Type B pancreatic cell (in vitro differentiated cells): ENCODE measurements around the gene LTBP1. TPM values are rescaled to one million over a fixed set of nuclear protein-coding genes. Genes with fewer than 3 reads are reported as not detected.
A peak's percentile ranks its signal among the peaks of the same experiment; 100 is the strongest.

Experiments used
- DNase-seq: peaks from one replicate; pipeline ENCODE4 v3.0.0; 2021; ENCODE audit warnings: mixed read lengths; ENCODE audit not compliant: unreplicated experiment; ENCODE audit errors: extremely low spot score
- H3K27ac Mint-ChIP-seq: 2 replicates; pipeline ENCODE4 v1.8.0; 2021; ENCODE audit warnings: mild to moderate bottlenecking, mixed read lengths
- H3K27me3 Mint-ChIP-seq: 2 replicates; pipeline ENCODE4 v1.8.0; 2021; ENCODE audit warnings: mixed read lengths
- H3K36me3 Mint-ChIP-seq: 2 replicates; pipeline ENCODE4 v1.8.0; 2021; ENCODE audit warnings: mixed read lengths
- H3K4me1 Mint-ChIP-seq: one replicate; pipeline ENCODE4 v1.8.0; 2021; ENCODE audit warnings: mixed read lengths; ENCODE audit not compliant: unreplicated experiment
- H3K4me3 Mint-ChIP-seq: 2 replicates; pipeline ENCODE4 v1.8.0; 2021; ENCODE audit warnings: mild to moderate bottlenecking, mixed read lengths
- H3K9me3 Mint-ChIP-seq: 2 replicates; pipeline ENCODE4 v1.8.0; 2021; ENCODE audit warnings: mixed read lengths
- CTCF ChIP-seq: fragments of 200-600 bp; sonication (generic); conservative IDR thresholded peaks from 2 replicates; pipeline ENCODE4 v1.5.0; 2021; ENCODE audit warnings: antibody characterized with exemption, mild to moderate bottlenecking
- total RNA-seq: library from RNA; stranded (reverse); gene quantifications from 2 replicates; pipeline ENCODE4 v1.2.1, GENCODE V29; 2021; ENCODE audit warnings: low replicate concordance

Gene LTBP1
- total RNA-seq, 1 donor from 2014 or later, result 53.3 TPM

- Mint-ChIP-seq H3K9me3 (no peaks in the 10 kb centered on the region), H3K4me3 (no peak overlapping the region), H3K27ac (no peak overlapping the region), H3K36me3 (no peaks in the 10 kb centered on the region), H3K4me1 (peaks cover 12% of the 10 kb centered on the region), H3K27me3 (no peaks in the 10 kb centered on the region)
- TF ChIP-seq CTCF, result no peak
- DNase-seq, result no peak
These were observed 430.3 kb downstream of the LTBP1 start for GRCh38 chr2:33377048-33377447.

DNA sequence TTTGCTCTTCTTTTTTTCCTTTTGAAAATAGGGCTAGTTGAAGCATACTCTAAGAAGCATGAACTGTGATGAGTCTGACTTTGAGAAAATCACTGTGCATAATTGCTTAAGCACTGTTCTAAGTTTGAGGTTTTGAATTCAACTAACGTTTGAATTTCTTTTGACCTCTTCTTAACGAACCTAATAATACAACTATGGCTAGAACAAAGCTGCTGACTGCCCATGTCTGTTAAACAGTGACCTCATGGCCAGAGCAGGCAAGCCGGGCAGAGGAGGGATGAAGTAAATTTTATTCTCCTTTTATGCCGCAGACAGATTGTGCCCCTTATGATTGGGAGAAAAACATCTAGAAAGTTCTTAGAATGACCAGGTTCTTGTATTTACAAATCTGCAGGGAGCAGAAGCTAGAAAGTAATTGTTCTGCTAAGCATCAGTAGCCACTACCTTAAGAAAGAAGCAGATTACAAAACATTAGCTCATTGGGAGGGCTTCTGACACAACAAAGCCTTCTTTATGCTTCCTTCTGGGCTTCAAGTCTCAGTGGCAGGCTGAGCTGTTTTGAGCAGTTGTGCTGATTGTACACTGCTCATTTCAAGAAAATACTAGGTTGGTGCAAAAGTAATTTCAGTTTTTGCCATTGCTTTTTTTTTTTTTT is 431.9 kb downstream of the LTBP1 start:
- DNase-seq, result no peak
- no peak overlapping the region for H3K4me3 Mint-ChIP-seq
- H3K27me3 Mint-ChIP-seq, result no peaks in the 10 kb centered on the region
- peaks cover 3% of the 10 kb centered on the region for H3K36me3 Mint-ChIP-seq
- peaks cover 13% of the 10 kb centered on the region for H3K4me1 Mint-ChIP-seq
- TF ChIP-seq CTCF, result no peak
- H3K9me3 Mint-ChIP-seq, result no peaks in the 10 kb centered on the region
- H3K27ac Mint-ChIP-seq, result peak overlapping the region; percentile 58

GRCh38 chr2:33380001-33380609 is 433.4 kb downstream of the LTBP1 start:
- Mint-ChIP-seq H3K4me1 (peaks cover 24% of the 10 kb centered on the region), H3K9me3 (no peaks in the 10 kb centered on the region), H3K27ac (no peak overlapping the region), H3K27me3 (no peaks in the 10 kb centered on the region), H3K36me3 (peaks cover 3% of the 10 kb centered on the region), H3K4me3 (no peak overlapping the region)
- peak; percentile 83 for TF ChIP-seq CTCF
- no peak for DNase-seq

GRCh38 chr2:33380719-33381118 is 434.0 kb downstream of the LTBP1 start:
- no peaks in the 10 kb centered on the region for H3K27me3 Mint-ChIP-seq

DNA sequence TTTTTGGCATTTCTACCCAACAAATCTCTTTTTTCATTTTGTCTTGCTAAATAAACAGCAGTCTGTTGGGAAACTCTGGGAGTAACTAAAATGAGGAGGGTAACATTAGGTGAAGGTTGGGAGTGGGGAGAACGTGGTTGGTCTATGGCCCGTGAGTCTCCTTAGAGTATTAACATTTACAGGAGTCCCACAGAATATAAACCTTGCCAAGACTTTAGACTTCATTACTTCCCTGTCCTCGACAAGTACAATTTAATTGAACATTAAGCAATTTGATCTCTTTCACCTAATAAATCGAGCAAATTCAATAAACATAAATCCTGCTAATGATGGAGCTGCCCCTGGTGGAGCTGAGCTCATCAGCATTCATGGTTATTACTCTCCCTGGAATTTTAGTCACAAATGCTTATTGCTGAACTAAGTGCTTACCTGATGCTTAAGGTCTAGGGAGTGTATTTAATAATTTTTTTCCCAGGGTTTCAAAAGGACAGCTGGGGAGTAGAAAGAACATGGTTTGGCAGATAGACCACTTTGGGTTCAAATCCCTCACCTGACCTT is 434.6 kb downstream of the LTBP1 start:
- Mint-ChIP-seq H3K9me3 (no peaks in the 10 kb centered on the region), H3K4me1 (peaks cover 24% of the 10 kb centered on the region), H3K36me3 (peaks cover 3% of the 10 kb centered on the region), H3K27me3 (no peaks in the 10 kb centered on the region), H3K27ac (no peak overlapping the region), H3K4me3 (no peak overlapping the region)
- no peak for DNase-seq
- no peak for TF ChIP-seq CTCF

More at GRCh38 chr2:33380719-33381118, 434.0 kb downstream of the LTBP1 start:
- no peak overlapping the region for H3K27ac Mint-ChIP-seq
- peaks cover 24% of the 10 kb centered on the region for H3K4me1 Mint-ChIP-seq
- no peak overlapping the region for H3K4me3 Mint-ChIP-seq
- no peak for TF ChIP-seq CTCF
- no peaks in the 10 kb centered on the region for H3K9me3 Mint-ChIP-seq
- DNase-seq, result no peak
- H3K36me3 Mint-ChIP-seq, result peaks cover 3% of the 10 kb centered on the region
